Measurements from ENCODE around the gene MTMR10. TPM values are rescaled to one million over a fixed set of nuclear protein-coding genes. Genes with fewer than 3 reads are reported as not detected.

Gene MTMR10
- total RNA-seq, 2 donors from 2014 or later, result 13.9 to 44.7 TPM

DNA sequence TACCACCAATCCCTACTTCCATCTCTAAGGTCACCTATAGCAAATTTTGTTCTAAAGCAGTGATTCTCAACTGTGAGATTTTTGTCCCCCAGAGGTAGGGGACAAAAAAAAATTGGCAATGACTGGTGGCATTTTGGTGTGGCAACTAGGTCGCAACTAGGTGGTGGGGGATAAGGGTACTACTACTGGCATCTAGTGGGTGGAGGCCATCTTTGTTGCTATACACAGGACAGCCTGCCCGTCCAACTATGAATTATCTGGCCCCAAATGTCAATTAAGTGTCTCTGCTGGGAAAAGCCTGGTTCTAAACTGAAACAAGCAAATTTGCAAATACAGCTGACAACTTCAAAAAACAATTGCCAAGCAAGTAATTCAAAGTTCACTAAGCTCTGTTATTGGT is 1.4 kb downstream of the MTMR10 start:
- H3K4me1 ChIP-seq (ENCODE audit: control insufficient read depth in 1 of 2, low read depth in 2 of 2), result peaks cover 22 to 40% of the 10 kb centered on the region in 2 donors
- ATAC-seq (ENCODE audit: insufficient number of reproducible peaks, low FRiP score, low read depth), result no peak
- no peaks in the 10 kb centered on the region for H3K36me3 ChIP-seq
- TF ChIP-seq, protein P1, sequence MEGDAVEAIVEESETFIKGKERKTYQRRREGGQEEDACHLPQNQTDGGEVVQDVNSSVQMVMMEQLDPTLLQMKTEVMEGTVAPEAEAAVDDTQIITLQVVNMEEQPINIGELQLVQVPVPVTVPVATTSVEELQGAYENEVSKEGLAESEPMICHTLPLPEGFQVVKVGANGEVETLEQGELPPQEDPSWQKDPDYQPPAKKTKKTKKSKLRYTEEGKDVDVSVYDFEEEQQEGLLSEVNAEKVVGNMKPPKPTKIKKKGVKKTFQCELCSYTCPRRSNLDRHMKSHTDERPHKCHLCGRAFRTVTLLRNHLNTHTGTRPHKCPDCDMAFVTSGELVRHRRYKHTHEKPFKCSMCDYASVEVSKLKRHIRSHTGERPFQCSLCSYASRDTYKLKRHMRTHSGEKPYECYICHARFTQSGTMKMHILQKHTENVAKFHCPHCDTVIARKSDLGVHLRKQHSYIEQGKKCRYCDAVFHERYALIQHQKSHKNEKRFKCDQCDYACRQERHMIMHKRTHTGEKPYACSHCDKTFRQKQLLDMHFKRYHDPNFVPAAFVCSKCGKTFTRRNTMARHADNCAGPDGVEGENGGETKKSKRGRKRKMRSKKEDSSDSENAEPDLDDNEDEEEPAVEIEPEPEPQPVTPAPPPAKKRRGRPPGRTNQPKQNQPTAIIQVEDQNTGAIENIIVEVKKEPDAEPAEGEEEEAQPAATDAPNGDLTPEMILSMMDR (IDR thresholded peaks at IDR 0.05), result no peak
- DNase-seq (ENCODE audit: low spot score), result no peak
- no peak overlapping the region for H3K27ac ChIP-seq
- H3K9me3 ChIP-seq, result no peaks in the 10 kb centered on the region
- H3K4me3 ChIP-seq, result peak overlapping the region; percentile 97
- no peaks in the 10 kb centered on the region for H3K27me3 ChIP-seq (replicated peaks; ENCODE audit: insufficient read depth)

GRCh38 chr15:30985081-30985531 is 6.3 kb downstream of the MTMR10 start:
- no peak for DNase-seq (ENCODE audit: low spot score)
- H3K36me3 ChIP-seq, result no peaks in the 10 kb centered on the region
- H3K4me1 ChIP-seq (ENCODE audit: control insufficient read depth in 1 of 2, low read depth in 2 of 2), result peaks cover 29 to 50% of the 10 kb centered on the region in 2 donors
- H3K4me3 ChIP-seq, result peak overlapping the region; percentile 6
- no peaks in the 10 kb centered on the region for H3K27me3 ChIP-seq (replicated peaks; ENCODE audit: insufficient read depth)
- ATAC-seq (ENCODE audit: insufficient number of reproducible peaks, low FRiP score, low read depth), result no peak
- TF ChIP-seq, protein P1 (IDR thresholded peaks at IDR 0.05), result no peak
- peak overlapping the region; percentile 7 to 14 for H3K27ac ChIP-seq
- H3K9me3 ChIP-seq, result no peaks in the 10 kb centered on the region

DNA sequence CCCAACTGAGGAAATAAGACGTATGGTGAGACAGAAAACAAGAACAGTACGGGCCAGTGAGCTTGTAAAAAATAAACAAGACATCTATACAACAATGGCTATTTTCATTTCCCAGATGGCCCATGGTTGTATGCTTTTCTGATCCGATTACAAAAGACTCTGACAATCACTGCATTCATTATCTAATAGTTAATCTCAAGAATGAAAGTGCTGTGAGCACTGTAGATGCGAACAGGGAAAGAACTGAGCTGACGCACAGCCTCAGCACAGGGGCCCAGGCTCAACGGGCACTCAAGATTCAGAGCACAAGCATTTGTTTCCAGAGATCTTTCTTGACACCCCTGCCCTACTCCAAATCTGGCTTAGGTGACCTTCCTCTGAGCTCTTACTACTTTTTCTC is 6.9 kb downstream of the MTMR10 start:
- Histone ChIP-seq H3K27ac (peak overlapping the region in 1 of 2 donors; percentile 14), H3K27me3 (replicated peaks; ENCODE audit: insufficient read depth) (no peaks in the 10 kb centered on the region), H3K4me3 (peak overlapping the region; percentile 6), H3K36me3 (no peaks in the 10 kb centered on the region), H3K9me3 (no peaks in the 10 kb centered on the region), H3K4me1 (ENCODE audit: control insufficient read depth in 1 of 2, low read depth in 2 of 2) (peaks cover 25 to 44% of the 10 kb centered on the region in 2 donors)
- TF ChIP-seq, protein P1 (IDR thresholded peaks at IDR 0.05), result no peak
- ATAC-seq (ENCODE audit: insufficient number of reproducible peaks, low FRiP score, low read depth) (no peak), DNase-seq (ENCODE audit: low spot score) (no peak)

- Histone ChIP-seq H3K9me3 (no peaks in the 10 kb centered on the region), H3K27ac (no peak overlapping the region), H3K4me1 (ENCODE audit: control insufficient read depth in 1 of 2, low read depth in 2 of 2) (peaks cover 23 to 42% of the 10 kb centered on the region in 2 donors), H3K4me3 (peak overlapping the region; percentile 6), H3K27me3 (replicated peaks; ENCODE audit: insufficient read depth) (no peaks in the 10 kb centered on the region), H3K36me3 (no peaks in the 10 kb centered on the region)
- DNase-seq (ENCODE audit: low spot score) (no peak), ATAC-seq (ENCODE audit: insufficient number of reproducible peaks, low FRiP score, low read depth) (no peak)
- TF ChIP-seq, protein P1 (IDR thresholded peaks at IDR 0.05), result no peak
Observed at GRCh38 chr15:30984118-30984517, 7.3 kb downstream of the MTMR10 start.

- TF ChIP-seq, protein P1 (IDR thresholded peaks at IDR 0.05), result no peak
- no peak for ATAC-seq (ENCODE audit: insufficient number of reproducible peaks, low FRiP score, low read depth)
- Histone ChIP-seq H3K27ac (no peak overlapping the region), H3K4me3 (no peak overlapping the region), H3K9me3 (no peaks in the 10 kb centered on the region), H3K27me3 (replicated peaks; ENCODE audit: insufficient read depth) (no peaks in the 10 kb centered on the region), H3K4me1 (ENCODE audit: control insufficient read depth in 1 of 2, low read depth in 2 of 2) (peaks cover 2 to 15% of the 10 kb centered on the region in 2 donors), H3K36me3 (no peaks in the 10 kb centered on the region)
- DNase-seq (ENCODE audit: low spot score), result no peak
Observed at GRCh38 chr15:30979457-30979856, 12.0 kb downstream of the MTMR10 start.
